HUES64 (cell line): ENCODE results near the gene FMO5.
"Not testable (repeated sequence)": the region's sequence is repeated elsewhere in the genome, so short reads cannot be mapped to it uniquely, and the experiment has no call there.

Experiments used
- H3K27ac ChIP-seq: 2 replicates; pipeline ENCODE4 v1.7.0; 2013; ENCODE audit warnings: low read depth, low read length, inconsistent platforms
- H3K27me3 ChIP-seq: 2 replicates; pipeline ENCODE4 v1.6.1; 2013; ENCODE audit warnings: mild to moderate bottlenecking, low read length; ENCODE audit not compliant: insufficient read depth
- H3K36me3 ChIP-seq: 2 replicates; pipeline ENCODE4 v1.6.1; 2013; ENCODE audit warnings: mild to moderate bottlenecking, low read length; ENCODE audit not compliant: insufficient read depth
- H3K4me1 ChIP-seq: 2 replicates; pipeline ENCODE4 v1.6.1; 2013; ENCODE audit warnings: mild to moderate bottlenecking, low read length, moderate library complexity; ENCODE audit not compliant: insufficient read depth
- H3K4me3 ChIP-seq: 2 replicates; pipeline ENCODE4 v1.5.1; 2013; ENCODE audit warnings: mild to moderate bottlenecking, low read length, moderate library complexity
- H3K9ac ChIP-seq: 2 replicates; pipeline ENCODE4 v1.6.1; 2013; ENCODE audit warnings: mild to moderate bottlenecking, low read depth, low read length
- H3K9me3 ChIP-seq: 2 replicates; pipeline ENCODE4 v1.6.1; 2013; ENCODE audit warnings: low read depth, low read length; ENCODE audit not compliant: insufficient read depth
- WGBS: fragments of 150-250, 120-280 bp; methylation state at CpG from one replicate; pipeline ENCODE4 v1.1.7; 2013; ENCODE audit warnings: missing lambda C conversion rate; 5-methylcytosine and 5-hydroxymethylcytosine counted together

Gene FMO5

GRCh38 chr1:147168626-147169058, 56.5 kb downstream of the FMO5 start:
- WGBS: 76% methylated on average over 2 of the region's 2 CpGs
- H3K4me3 ChIP-seq: no peak overlapping the region
- no peak overlapping the region for H3K9ac ChIP-seq
- no peaks in the 10 kb centered on the region for H3K9me3 ChIP-seq
- H3K4me1 ChIP-seq: peaks cover 23% of the 10 kb centered on the region
- H3K36me3 ChIP-seq: peaks cover 33% of the 10 kb centered on the region
- H3K27ac ChIP-seq: no peak overlapping the region
- no peaks in the 10 kb centered on the region for H3K27me3 ChIP-seq

DNA sequence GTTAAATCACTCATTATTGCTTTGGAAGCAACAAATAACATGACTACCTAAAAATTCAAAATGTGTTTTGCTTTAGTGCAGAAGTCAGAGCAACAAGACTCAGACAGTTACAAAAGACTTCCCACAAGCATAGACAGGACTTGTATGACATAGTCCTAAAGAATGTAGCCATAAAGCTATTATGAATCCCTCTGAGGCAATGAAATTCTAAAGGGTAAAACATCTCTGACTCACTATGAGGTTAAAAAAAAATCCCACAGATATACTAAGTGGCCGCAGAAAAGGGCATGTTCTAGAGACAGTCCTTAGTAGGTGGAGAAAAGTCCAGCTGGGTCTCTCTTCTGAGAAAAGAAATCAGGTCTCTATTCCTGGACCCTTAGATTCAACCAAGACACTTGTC, 57.8 kb downstream of the FMO5 start:
- no peaks in the 10 kb centered on the region for H3K27me3 ChIP-seq
- no peak overlapping the region for H3K4me3 ChIP-seq
- peaks cover 22% of the 10 kb centered on the region for H3K4me1 ChIP-seq
- no peak overlapping the region for H3K27ac ChIP-seq
- H3K9ac ChIP-seq: no peak overlapping the region
- H3K9me3 ChIP-seq: no peaks in the 10 kb centered on the region
- 80% methylated on average over 1 of the region's 1 CpG for WGBS
- peaks cover 41% of the 10 kb centered on the region for H3K36me3 ChIP-seq

DNA sequence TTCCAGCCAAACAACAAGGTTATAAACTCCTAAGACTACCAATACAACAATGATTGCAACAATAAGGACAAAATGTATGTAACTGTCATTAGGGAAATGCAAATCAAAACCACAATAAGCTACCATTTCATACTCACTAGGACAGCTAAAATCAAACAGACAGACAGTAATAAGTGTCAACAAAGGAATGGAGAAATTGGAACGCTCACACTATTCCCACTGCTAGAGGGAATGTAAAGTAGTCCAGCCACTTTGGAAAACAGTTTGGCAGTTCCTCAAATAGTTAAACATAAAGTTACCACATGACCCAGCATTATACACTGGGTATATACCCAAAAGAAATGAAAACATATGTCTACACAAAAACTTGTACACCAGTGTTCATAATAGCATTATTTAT, 62.1 kb downstream of the FMO5 start:
- H3K9me3 ChIP-seq: no peaks in the 10 kb centered on the region
- WGBS: 78% methylated on average over 1 of the region's 1 CpG
- no peak overlapping the region for H3K4me3 ChIP-seq
- H3K36me3 ChIP-seq: peaks cover 85% of the 10 kb centered on the region
- H3K9ac ChIP-seq: no peak overlapping the region
- H3K4me1 ChIP-seq: no peaks in the 10 kb centered on the region
- no peak overlapping the region for H3K27ac ChIP-seq
- no peaks in the 10 kb centered on the region for H3K27me3 ChIP-seq

DNA sequence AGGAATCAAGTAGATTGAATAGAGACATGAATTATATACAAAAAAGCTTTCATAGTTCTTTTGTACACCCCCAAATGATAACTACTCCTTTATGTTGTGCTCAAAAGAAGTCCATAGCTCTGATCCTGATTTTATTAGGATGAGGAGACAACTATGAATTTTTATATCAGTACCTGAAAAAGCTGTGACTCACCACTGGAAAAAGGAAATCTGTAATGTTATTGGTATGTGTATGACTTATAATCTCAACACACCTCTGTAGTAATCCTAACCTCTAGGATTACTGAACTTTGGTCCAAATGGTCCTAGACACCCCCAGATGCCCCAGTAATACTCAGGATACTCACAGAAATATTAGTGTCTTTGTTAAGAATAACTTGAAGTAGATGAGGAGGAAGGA, 63.0 kb downstream of the FMO5 start:
- Histone ChIP-seq H3K9ac (no peak overlapping the region), H3K36me3 (peaks cover 89% of the 10 kb centered on the region), H3K27me3 (no peaks in the 10 kb centered on the region)

DNA sequence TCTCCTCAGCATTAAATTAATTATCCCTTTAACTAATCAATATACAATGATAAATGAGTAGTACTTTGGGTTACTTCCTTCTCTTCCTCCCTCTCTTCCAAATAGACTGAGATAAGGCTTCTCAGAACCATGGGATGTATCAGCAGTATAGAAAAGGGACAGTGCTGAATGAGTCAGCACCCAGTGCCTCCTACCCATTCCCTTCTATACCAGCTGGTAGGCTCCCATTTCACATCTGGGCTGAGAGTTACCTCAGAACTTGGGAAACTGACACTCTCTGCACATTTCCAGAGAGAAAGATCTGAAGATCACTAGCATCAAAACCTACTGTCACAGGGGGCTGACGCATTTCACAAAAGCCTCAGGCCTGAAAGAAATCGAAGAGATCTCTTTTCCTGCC, 68.0 kb downstream of the FMO5 start:
- not testable (repeated sequence) for H3K9ac ChIP-seq, H3K27ac ChIP-seq, H3K4me1 ChIP-seq, H3K27me3 ChIP-seq, H3K4me3 ChIP-seq, H3K9me3 ChIP-seq
- WGBS: 96% methylated on average over 2 of the region's 2 CpGs
- peaks cover 82% of the 10 kb centered on the region for H3K36me3 ChIP-seq

More for the DNA sequence above, 63.0 kb downstream of the FMO5 start:
- Histone ChIP-seq H3K9me3 (no peaks in the 10 kb centered on the region), H3K27ac (no peak overlapping the region), H3K4me3 (no peak overlapping the region), H3K4me1 (no peaks in the 10 kb centered on the region)

GRCh38 chr1:147156642-147157041, 68.5 kb downstream of the FMO5 start:
- Histone ChIP-seq H3K9ac (no peak overlapping the region), H3K4me3 (no peak overlapping the region), H3K4me1 (no peaks in the 10 kb centered on the region), H3K36me3 (peaks cover 78% of the 10 kb centered on the region), H3K9me3 (no peaks in the 10 kb centered on the region), H3K27me3 (no peaks in the 10 kb centered on the region), H3K27ac (no peak overlapping the region)
- 91% methylated on average over 3 of the region's 3 CpGs for WGBS

DNA sequence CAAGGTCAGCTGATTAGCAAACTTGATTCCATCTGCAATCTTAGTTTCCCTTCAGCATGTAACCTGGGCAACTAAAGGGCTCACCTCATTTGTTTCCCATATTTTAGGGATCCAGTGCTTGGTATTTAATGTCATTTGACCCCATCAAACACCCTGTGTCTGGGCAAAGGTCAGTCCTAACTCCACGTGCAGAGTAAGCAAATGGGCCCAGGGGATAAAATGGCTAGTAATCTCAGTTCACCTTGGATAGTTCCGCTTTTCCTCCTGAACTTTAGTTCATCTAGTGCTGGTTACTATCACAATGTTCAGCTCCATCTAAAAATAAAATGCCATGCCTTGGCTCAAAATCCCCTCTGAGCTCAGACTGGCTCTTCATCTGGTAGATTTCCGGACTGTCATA, 72.4 kb downstream of the FMO5 start:
- Histone ChIP-seq H3K4me1 (no peaks in the 10 kb centered on the region), H3K9ac (no peak overlapping the region), H3K36me3 (peaks cover 39% of the 10 kb centered on the region), H3K4me3 (no peak overlapping the region), H3K27me3 (no peaks in the 10 kb centered on the region), H3K27ac (no peak overlapping the region), H3K9me3 (no peaks in the 10 kb centered on the region)
- WGBS: 88% methylated on average over 3 of the region's 3 CpGs

DNA sequence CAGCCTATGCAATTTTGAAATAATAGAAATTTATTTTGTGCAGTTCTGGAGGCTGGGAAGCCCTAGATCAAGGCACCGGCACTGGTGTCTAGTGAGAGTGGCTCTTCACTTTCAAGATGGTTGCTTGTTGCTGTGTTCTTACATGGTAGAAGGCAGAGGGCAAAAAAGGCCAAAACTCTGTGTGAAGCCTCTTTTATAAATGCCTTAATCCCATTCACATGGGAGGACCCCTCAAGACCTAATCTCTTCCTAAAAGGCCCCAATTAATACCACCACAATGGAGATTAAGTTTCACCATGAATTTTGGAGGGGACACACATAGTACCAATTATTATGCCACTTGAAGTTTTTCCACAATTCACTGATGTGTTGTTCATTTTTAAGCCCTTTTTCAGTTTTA, 73.9 kb downstream of the FMO5 start:
- WGBS: 88% methylated on average over 1 of the region's 1 CpG
- no peaks in the 10 kb centered on the region for H3K4me1 ChIP-seq

DNA sequence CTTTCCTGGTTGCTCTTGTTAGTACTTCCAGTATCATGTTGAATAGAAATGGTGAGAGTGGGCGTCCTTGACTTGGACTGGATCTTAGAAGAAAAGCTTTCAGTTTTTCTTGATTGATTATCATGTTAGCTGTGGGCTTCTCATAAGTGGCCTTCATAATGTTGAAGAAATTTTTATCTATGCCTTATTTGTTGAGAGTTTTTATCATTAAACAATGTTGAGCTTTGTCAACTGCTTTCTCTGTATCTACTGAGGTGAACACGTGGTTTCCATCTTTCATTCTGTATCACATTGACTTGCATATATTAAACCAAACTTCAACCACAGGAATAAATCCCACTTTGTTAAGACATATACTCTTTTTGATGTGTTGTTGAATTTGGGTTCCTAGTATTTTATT, 82.3 kb downstream of the FMO5 start:
- 94% methylated on average over 2 of the region's 2 CpGs for WGBS
- no peak overlapping the region for H3K4me3 ChIP-seq

More for the DNA sequence above, 73.9 kb downstream of the FMO5 start:
- Histone ChIP-seq H3K9me3 (no peaks in the 10 kb centered on the region), H3K27me3 (no peaks in the 10 kb centered on the region), H3K9ac (no peak overlapping the region), H3K27ac (no peak overlapping the region), H3K36me3 (peaks cover 24% of the 10 kb centered on the region), H3K4me3 (no peak overlapping the region)

More for the DNA sequence above, 82.3 kb downstream of the FMO5 start:
- H3K36me3 ChIP-seq: no peaks in the 10 kb centered on the region
- H3K9me3 ChIP-seq: no peaks in the 10 kb centered on the region
- H3K4me1 ChIP-seq: no peaks in the 10 kb centered on the region
- H3K27me3 ChIP-seq: no peaks in the 10 kb centered on the region
- H3K27ac ChIP-seq: no peak overlapping the region
- H3K9ac ChIP-seq: no peak overlapping the region
